ENCODE measurements around the gene MCM3.

DNA sequence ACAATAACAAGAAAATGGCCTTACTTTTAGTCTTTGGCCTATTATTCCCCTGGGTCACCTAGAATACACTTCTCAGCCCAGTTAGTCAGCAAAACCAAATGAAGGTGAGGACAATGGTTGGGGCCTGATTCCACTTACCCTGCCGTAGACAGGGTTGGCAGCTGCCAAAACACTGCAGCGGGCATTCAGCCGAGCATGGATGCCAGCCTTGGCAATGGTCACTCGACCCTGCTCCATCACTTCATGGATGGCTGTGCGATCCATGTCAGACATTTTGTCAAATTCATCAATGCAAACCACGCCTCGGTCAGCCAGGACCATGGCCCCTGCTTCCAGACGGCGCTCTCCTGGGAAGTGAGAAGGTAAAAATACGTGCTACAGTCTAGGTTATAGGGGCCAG lies 8.4 kb downstream of the MCM3 start:
- TF ChIP-seq, protein P1, sequence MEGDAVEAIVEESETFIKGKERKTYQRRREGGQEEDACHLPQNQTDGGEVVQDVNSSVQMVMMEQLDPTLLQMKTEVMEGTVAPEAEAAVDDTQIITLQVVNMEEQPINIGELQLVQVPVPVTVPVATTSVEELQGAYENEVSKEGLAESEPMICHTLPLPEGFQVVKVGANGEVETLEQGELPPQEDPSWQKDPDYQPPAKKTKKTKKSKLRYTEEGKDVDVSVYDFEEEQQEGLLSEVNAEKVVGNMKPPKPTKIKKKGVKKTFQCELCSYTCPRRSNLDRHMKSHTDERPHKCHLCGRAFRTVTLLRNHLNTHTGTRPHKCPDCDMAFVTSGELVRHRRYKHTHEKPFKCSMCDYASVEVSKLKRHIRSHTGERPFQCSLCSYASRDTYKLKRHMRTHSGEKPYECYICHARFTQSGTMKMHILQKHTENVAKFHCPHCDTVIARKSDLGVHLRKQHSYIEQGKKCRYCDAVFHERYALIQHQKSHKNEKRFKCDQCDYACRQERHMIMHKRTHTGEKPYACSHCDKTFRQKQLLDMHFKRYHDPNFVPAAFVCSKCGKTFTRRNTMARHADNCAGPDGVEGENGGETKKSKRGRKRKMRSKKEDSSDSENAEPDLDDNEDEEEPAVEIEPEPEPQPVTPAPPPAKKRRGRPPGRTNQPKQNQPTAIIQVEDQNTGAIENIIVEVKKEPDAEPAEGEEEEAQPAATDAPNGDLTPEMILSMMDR (IDR thresholded peaks at IDR 0.05), result no peak
- no peak for TF ChIP-seq EZH2 (IDR thresholded peaks at IDR 0.05; ENCODE audit: borderline replicate concordance, insufficient read depth, low read depth, low read length, poor library complexity, severe bottlenecking)
